ENCODE data around the gene MTPN.

MTPN gene

DNA sequence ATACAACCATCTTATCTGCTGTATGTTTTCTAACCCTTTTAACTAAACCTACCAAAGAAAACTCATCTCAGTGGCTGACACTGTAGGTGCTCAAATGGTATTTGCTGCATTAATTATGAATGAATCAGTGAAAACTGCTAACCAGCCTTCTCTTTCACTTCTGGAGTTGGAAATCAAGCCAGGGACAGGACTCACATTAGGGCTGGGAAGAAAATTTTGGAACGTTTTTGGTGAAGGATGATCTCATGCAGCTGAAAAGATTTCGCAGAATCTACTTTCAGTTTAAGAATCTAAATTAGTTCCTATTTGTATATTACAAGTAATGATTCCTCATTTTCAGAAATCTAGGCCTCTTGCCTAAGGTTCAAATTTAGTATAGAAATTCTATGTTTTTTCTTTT is 12.9 kb downstream of the MTPN start:
- ChIA-PET POLR2A (no interaction called here), CTCF (interaction anchor here (0.7 kb wide), 1 partner anchor 18 kb away, joined by 3 read pairs; no protein-coding TSS in a partner anchor)
- no peak for DNase-seq (ENCODE audit: extremely low spot score)
- TF ChIP-seq, protein P1, sequence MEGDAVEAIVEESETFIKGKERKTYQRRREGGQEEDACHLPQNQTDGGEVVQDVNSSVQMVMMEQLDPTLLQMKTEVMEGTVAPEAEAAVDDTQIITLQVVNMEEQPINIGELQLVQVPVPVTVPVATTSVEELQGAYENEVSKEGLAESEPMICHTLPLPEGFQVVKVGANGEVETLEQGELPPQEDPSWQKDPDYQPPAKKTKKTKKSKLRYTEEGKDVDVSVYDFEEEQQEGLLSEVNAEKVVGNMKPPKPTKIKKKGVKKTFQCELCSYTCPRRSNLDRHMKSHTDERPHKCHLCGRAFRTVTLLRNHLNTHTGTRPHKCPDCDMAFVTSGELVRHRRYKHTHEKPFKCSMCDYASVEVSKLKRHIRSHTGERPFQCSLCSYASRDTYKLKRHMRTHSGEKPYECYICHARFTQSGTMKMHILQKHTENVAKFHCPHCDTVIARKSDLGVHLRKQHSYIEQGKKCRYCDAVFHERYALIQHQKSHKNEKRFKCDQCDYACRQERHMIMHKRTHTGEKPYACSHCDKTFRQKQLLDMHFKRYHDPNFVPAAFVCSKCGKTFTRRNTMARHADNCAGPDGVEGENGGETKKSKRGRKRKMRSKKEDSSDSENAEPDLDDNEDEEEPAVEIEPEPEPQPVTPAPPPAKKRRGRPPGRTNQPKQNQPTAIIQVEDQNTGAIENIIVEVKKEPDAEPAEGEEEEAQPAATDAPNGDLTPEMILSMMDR (IDR thresholded peaks at IDR 0.05; ENCODE audit: control extremely low read depth, extremely low read depth, low read depth, missing control alignments): no peak

DNA sequence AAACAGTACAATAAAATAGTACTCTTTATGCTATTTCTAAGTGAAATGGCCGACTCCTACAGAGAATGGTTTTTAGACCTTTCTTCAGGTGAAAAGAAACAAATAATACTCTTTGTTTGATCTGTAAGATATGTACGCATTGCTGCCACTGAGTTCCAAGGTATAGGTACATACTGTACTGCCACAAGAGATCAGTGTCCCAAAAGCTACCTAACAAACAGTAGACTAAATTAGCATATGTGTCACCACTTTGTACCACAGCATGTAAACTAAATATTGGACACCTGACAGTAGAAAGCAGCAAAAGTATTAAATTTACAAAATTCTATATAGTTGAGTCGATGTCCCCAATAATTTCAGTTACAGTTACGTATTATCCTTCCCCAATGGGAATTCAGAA is 14.4 kb downstream of the MTPN start:
- DNase-seq (ENCODE audit: extremely low spot score): no peak
- ChIA-PET CTCF (no interaction called here), POLR2A (no interaction called here)
- TF ChIP-seq, protein P1 (IDR thresholded peaks at IDR 0.05; ENCODE audit: control extremely low read depth, extremely low read depth, low read depth, missing control alignments): no peak

DNA sequence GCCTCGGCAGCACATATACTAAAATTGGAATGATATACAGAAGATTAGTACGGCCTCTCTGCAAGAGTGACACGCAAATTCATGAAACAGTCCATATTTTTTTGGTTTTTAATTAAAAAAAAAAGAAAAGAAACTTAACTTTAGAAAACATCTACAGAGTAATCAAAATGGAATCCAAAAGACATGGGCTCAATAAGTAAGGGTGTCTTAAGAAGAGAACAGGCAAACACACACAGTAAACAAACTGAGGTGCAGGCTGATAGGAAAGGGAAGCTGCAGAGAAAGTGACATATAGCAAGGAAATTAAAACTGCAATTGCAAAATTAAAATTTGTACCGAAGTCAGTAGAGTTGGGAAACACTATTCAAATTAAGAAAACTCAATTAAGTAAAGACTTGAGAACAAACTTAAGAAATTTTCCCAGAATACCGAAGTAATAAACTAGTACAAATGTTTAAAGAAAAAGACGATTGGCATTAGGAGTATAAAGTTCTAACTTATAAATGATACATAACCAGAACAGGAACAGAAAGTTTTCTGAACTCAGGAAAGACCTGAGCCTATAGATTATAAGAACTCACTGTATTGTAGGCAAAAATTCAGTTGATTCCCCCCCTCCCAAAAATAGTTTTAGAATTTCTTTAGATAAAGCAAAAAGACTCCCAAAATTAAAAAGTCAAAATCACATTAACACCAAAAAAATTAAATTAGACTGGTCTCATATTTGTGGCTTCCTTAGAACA is 16.3 kb downstream of the MTPN start:
- TF ChIP-seq, protein P1 (IDR thresholded peaks at IDR 0.05; ENCODE audit: control extremely low read depth, extremely low read depth, low read depth, missing control alignments): no peak
- POLR2A ChIA-PET: no interaction called here
- DNase-seq (ENCODE audit: extremely low spot score): no peak
- CTCF ChIA-PET: interaction anchor here (1.1 kb wide), 1 partner anchor 23 kb away, joined by 3 read pairs; no protein-coding TSS in a partner anchor

DNA sequence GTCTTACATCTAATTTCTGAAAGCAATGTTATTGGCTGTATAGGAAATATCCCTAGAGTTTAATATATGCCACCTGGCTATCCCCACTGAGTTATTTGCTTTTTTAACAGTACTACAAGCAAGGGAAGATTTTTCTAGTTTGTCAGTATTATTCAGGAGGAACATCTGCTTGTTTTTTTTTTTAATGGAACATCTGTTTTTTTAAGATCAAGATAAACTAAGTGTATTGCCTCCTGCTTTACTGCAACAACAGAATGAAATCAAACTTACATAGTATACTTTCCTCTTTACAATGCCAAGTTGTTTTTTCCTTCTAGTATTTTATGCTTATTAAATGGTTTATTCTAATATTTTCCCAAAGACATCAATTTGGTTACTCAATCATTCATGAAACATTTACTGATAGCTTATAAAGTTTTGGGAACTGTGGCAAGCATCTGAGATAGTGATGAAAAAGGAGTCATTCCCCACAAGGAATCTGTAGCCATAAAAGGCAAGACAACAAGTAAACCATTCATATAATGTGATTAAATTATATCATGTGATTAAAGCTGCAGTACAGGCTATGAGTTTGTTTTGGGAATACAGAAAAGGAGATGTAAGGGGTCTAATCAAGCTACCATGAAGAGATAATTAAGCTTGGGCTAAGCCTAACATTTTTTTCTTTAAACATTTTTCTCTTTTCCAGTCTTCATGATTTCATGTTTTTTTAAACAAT is 17.4 kb downstream of the MTPN start:
- ChIA-PET CTCF (interaction anchor here (1.1 kb wide), 1 partner anchor 22 kb away, joined by 3 read pairs; no protein-coding TSS in a partner anchor), POLR2A (no interaction called here)
- TF ChIP-seq, protein P1 (IDR thresholded peaks at IDR 0.05; ENCODE audit: control extremely low read depth, extremely low read depth, low read depth, missing control alignments): no peak
- DNase-seq (ENCODE audit: extremely low spot score): no peak

DNA sequence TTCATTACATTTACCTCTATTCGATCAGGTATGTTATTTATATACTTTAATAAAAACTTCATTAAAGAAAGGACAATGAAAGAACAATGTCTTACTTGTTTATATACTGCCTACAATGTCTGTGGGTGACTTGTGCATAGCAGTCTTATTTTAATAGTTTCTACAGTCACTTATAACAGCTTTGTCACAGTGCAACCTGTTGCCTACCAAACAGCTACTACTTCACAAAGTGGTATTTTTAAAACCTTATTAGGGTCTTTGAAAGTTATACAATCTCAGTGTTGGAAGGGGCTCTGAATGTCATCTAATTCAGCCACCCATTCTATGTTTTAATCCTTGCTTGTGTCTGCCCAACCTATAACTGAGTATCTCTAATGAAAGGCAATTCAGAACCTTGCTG is 19.0 kb downstream of the MTPN start:
- ChIA-PET POLR2A (no interaction called here), CTCF (interaction anchor here (1.5 kb wide), 1 partner anchor 51 kb away, joined by 3 read pairs; no protein-coding TSS in a partner anchor)
- TF ChIP-seq, protein P1 (IDR thresholded peaks at IDR 0.05; ENCODE audit: control extremely low read depth, extremely low read depth, low read depth, missing control alignments): no peak
- DNase-seq (ENCODE audit: extremely low spot score): no peak

DNA sequence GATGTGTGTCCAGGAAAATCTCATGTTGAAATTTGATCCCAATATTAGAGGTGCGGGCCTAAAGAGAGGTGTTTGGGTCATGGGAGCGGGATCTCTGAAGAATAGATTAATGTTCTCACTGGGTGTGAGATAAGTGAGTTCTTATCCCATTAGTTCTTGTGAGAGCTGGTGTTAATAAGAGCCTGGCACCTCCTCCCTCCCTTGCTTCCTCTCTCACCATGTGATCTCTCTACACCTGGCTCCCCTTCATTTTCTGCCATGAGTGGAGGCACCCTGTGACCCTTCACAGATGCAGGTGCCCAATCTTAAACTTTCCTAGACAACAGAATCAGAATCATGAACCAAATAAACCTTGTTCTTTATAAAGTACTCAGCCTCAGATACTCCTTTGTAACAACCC is 19.5 kb downstream of the MTPN start:
- no peak for DNase-seq (ENCODE audit: extremely low spot score)
- CTCF ChIA-PET: interaction anchor here (1.3 to 1.5 kb wide), 2 partner anchors 9 to 52 kb away, joined by 3 to 5 read pairs; no protein-coding TSS in a partner anchor
- TF ChIP-seq, protein P1 (IDR thresholded peaks at IDR 0.05; ENCODE audit: control extremely low read depth, extremely low read depth, low read depth, missing control alignments): no peak
- POLR2A ChIA-PET: no interaction called here
